K562 (cell line): ENCODE data around the gene DGCR8. TPM values are rescaled to one million over a fixed set of nuclear protein-coding genes. Genes with fewer than 3 reads are reported as not detected.

ENCODE experiments used
- CBX8 ChIP-seq: fragments of 200-600 bp; sonication (generic); IDR thresholded peaks from 2 replicates; pipeline ENCODE4 v1.6.1; 2012; ENCODE audit warnings: borderline replicate concordance, mixed run types, low read depth, mild to moderate bottlenecking, moderate library complexity, mixed read lengths, low read length, control low read depth, inconsistent platforms; ENCODE audit not compliant: poor library complexity, severe bottlenecking; ENCODE audit errors: extremely low read depth
- E2F3 ChIP-seq: fragments of 250-450 bp; sonication (Bioruptor Pico); IDR thresholded peaks from 2 replicates; pipeline ENCODE4 v1.4.0; 2020; ENCODE audit warnings: mild to moderate bottlenecking
- FIP1L1 ChIP-seq: fragments of 200-400 bp; formaldehyde crosslinking; IDR thresholded peaks from 2 replicates; pipeline ENCODE4 v1.6.1; 2018; ENCODE audit warnings: mild to moderate bottlenecking, low read depth, low read length; ENCODE audit not compliant: poor library complexity, severe bottlenecking
- HCFC1 ChIP-seq: IDR thresholded peaks from 2 replicates; pipeline ENCODE4 v1.6.1; 2012; ENCODE audit warnings: low read depth, low read length, improper control_type of control experiment
- HDGF ChIP-seq: fragments of 450-650 bp; IDR thresholded peaks from 2 replicates; pipeline ENCODE4 v1.6.1; 2016
- POLR2A ChIP-seq: fragments of 450-650 bp; conservative IDR thresholded peaks from 2 replicates; pipeline ENCODE4 v1.6.1; 2016
- SP2 ChIP-seq: IDR thresholded peaks from 2 replicates; pipeline ENCODE4 v1.6.1; 2011; ENCODE audit warnings: mild to moderate bottlenecking, low read depth, low read length, moderate library complexity; ENCODE audit not compliant: poor library complexity, severe bottlenecking; ENCODE audit errors: extremely low read depth
- SRSF3 ChIP-seq: fragments of 200-400 bp; formaldehyde crosslinking; IDR thresholded peaks from 2 replicates; pipeline ENCODE4 v1.6.1; 2016; ENCODE audit warnings: mild to moderate bottlenecking, low read length, moderate library complexity; ENCODE audit not compliant: insufficient read depth
- TAF1 ChIP-seq: IDR thresholded peaks from 2 replicates; pipeline ENCODE4 v1.6.1; 2011; ENCODE audit warnings: mild to moderate bottlenecking, low read length, moderate library complexity; ENCODE audit not compliant: insufficient read depth, control insufficient read depth, severe bottlenecking; ENCODE audit errors: extremely low read depth
- TRIM28 ChIP-seq: fragments of 450-650 bp; IDR thresholded peaks from 2 replicates; pipeline ENCODE4 v1.6.1; 2017
- UBTF ChIP-seq, 2 experiments: IDR thresholded peaks; 2 replicates each; pipeline ENCODE4 v1.6.1; 2012; ENCODE audit warnings: improper control_type of control experiment in 2 of 2, low read depth in 2 of 2, low read length in 2 of 2, borderline replicate concordance in 1 of 2
- ZBTB8A ChIP-seq: fragments of 450-650 bp; IDR thresholded peaks from 2 replicates; pipeline ENCODE4 v1.6.1; 2018; ENCODE audit warnings: mild to moderate bottlenecking, moderate library complexity; ENCODE audit not compliant: partially characterized antibody
- ZNF217 ChIP-seq: sonication (generic); formaldehyde crosslinking; IDR thresholded peaks from 2 replicates; pipeline ENCODE4 v1.8.0; 2022; ENCODE audit warnings: mild to moderate bottlenecking, missing genetic modification reagents
- ZNF449 ChIP-seq: fragments of 250-450 bp; sonication (Bioruptor Pico); IDR thresholded peaks from 2 replicates; pipeline ENCODE4 v1.8.0; 2022; ENCODE audit warnings: moderate library complexity, mild to moderate bottlenecking, inconsistent platforms
- ZNF778 ChIP-seq: fragments of 450-650 bp; formaldehyde crosslinking; IDR thresholded peaks from 2 replicates; pipeline ENCODE4 v1.4.0; 2020; ENCODE audit warnings: mild to moderate bottlenecking, moderate library complexity
- ZNF79 ChIP-seq: fragments of 250-450 bp; sonication (Bioruptor Pico); IDR thresholded peaks from 2 replicates; pipeline ENCODE4 v1.4.0; 2020; ENCODE audit warnings: low read depth, mild to moderate bottlenecking, moderate library complexity
- polyA plus RNA-seq, 8 experiments: library from polyadenylated mRNA; depleted of rRNA in 4 of 8; stranded (reverse) in 5 of 8; unstranded in 3 of 8; fragments of >200 nt; fragmentation: Nextera tagmentation in 2 of 8; fragmentation: Illumina TruSeq in 1 of 8; extraction: Ambion mirVana in 2 of 8; extraction: Trizol in 1 of 8; gene quantifications; 2 replicates each; pipeline versions ENCODE4 v1.2.1 to v1.2.3, GENCODE V29; 2011 to 2014; ENCODE audit warnings: inconsistent platforms in 1 of 8, missing spikeins in 1 of 8
- total RNA-seq, 7 experiments: library from RNA; depleted of rRNA in 6 of 7; stranded (reverse); fragments of >200 nt in 6 of 7; fragmentation: Illumina TruSeq in 2 of 7; extraction: Trizol in 2 of 7; gene quantifications; 2 replicates each; pipeline versions ENCODE4 v1.2.1 to v1.2.3, GENCODE V29; 2011 to 2021; ENCODE audit warnings: low replicate concordance in 1 of 7
- TF ChIP-seq, protein P1 (sequence below): fragments of 450-650 bp; IDR thresholded peaks from 2 replicates; pipeline ENCODE4 v1.6.1; 2016; ENCODE audit warnings: low read depth

DGCR8 gene
- total and polyA plus RNA-seq, 9 of the 15 experiments (the other 6 are each of a cell fraction or from before 2014, with no cell fraction given), result 5.9 to 144 (median 80.1) TPM

- TF ChIP-seq ZNF449 (CRISPR knock-in tag), result 0 out of 2 replicates have a peak, but pooled peaks have one; percentile 2
- TF ChIP-seq ZNF217 (CRISPR knock-in tag), result no peak
- TF ChIP-seq E2F3 (CRISPR knock-in tag), result no peak
- peak; percentile 6 for TF ChIP-seq SP2
- TF ChIP-seq CBX8, result no peak
- TF ChIP-seq TRIM28, result no peak
- TF ChIP-seq FIP1L1, result no peak
- no peak for TF ChIP-seq HDGF
- TF ChIP-seq, protein P1, sequence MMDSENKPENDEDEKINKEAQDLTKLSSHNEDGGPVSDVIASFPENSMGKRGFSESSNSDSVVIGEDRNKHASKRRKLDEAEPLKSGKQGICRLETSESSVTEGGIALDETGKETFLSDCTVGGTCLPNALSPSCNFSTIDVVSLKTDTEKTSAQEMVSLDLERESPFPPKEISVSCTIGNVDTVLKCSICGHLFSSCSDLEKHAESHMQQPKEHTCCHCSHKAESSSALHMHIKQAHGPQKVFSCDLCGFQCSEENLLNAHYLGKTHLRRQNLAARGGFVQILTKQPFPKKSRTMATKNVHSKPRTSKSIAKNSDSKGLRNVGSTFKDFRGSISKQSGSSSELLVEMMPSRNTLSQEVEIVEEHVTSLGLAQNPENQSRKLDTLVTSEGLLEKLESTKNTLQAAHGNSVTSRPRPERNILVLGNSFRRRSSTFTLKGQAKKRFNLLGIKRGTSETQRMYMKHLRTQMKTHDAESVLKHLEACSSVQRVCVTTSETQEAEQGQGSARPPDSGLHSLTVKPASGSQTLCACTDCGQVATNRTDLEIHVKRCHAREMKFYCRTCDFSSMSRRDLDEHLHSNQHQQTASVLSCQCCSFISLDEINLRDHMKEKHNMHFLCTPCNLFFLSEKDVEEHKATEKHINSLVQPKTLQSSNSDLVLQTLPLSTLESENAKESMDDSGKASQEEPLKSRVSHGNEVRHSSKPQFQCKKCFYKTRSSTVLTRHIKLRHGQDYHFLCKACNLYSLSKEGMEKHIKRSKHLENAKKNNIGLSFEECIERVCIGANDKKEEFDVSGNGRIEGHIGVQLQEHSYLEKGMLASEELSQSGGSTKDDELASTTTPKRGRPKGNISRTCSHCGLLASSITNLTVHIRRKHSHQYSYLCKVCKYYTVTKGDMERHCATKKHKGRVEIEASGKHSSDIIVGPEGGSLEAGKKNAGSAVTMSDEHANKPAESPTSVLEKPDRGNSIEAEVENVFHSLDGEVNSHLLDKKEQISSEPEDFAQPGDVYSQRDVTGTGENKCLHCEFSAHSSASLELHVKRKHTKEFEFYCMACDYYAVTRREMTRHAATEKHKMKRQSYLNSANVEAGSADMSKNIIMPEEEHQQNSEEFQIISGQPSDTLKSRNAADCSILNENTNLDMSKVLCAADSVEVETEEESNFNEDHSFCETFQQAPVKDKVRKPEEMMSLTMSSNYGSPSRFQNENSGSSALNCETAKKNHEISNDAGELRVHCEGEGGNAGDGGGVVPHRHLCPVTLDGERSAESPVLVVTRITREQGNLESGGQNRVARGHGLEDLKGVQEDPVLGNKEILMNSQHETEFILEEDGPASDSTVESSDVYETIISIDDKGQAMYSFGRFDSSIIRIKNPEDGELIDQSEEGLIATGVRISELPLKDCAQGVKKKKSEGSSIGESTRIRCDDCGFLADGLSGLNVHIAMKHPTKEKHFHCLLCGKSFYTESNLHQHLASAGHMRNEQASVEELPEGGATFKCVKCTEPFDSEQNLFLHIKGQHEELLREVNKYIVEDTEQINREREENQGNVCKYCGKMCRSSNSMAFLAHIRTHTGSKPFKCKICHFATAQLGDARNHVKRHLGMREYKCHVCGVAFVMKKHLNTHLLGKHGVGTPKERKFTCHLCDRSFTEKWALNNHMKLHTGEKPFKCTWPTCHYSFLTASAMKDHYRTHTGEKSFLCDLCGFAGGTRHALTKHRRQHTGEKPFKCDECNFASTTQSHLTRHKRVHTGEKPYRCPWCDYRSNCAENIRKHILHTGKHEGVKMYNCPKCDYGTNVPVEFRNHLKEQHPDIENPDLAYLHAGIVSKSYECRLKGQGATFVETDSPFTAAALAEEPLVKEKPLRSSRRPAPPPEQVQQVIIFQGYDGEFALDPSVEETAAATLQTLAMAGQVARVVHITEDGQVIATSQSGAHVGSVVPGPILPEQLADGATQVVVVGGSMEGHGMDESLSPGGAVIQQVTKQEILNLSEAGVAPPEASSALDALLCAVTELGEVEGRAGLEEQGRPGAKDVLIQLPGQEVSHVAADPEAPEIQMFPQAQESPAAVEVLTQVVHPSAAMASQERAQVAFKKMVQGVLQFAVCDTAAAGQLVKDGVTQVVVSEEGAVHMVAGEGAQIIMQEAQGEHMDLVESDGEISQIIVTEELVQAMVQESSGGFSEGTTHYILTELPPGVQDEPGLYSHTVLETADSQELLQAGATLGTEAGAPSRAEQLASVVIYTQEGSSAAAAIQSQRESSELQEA, result no peak
- no peak for TF ChIP-seq ZNF778 (CRISPR knock-in tag)
- 0 out of 2 replicates have a peak, but pooled peaks have one; percentile 6 for TF ChIP-seq HCFC1
- no peak for TF ChIP-seq TAF1
- no peak for TF ChIP-seq POLR2A
- TF ChIP-seq ZNF79, result no peak
- no peak for TF ChIP-seq ZBTB8A
- TF ChIP-seq SRSF3, result 0 out of 2 replicates have a peak, but pooled peaks have one; percentile 68
- no peak for TF ChIP-seq UBTF (IDR thresholded peaks at IDR 0.05; ENCODE audit: borderline replicate concordance in 1 of 2, low read depth in 2 of 2, low read length in 2 of 2)
These were observed 5.6 kb downstream of the DGCR8 start (continued) for GRCh38 chr22:20085651-20086050.
